Activated T-cell treated with anti-CD3 and anti-CD28 coated beads, Interleukin-2, amount 50 U/mL, for 24 hours (primary cell): ENCODE data around the gene TEKT1.
"Not testable (repeated sequence)": the region's sequence is repeated elsewhere in the genome, so short reads cannot be mapped to it uniquely, and the experiment has no call there.

Source experiments
- DNase-seq: peaks from one replicate; pipeline ENCODE4 v3.0.0-alpha.2; 2020
- H3K27ac Mint-ChIP-seq: 2 replicates; pipeline ENCODE4 v1.8.0; 2020; ENCODE audit warnings: mild to moderate bottlenecking, mixed read lengths
- H3K27me3 Mint-ChIP-seq: 2 replicates; pipeline ENCODE4 v1.8.0; 2020; ENCODE audit warnings: mixed read lengths
- H3K36me3 Mint-ChIP-seq: 2 replicates; pipeline ENCODE4 v1.8.0; 2020; ENCODE audit warnings: low read depth, mixed read lengths
- H3K4me1 Mint-ChIP-seq: 2 replicates; pipeline ENCODE4 v1.8.0; 2020; ENCODE audit warnings: low read depth, mixed read lengths
- H3K4me3 Mint-ChIP-seq: 2 replicates; pipeline ENCODE4 v1.8.0; 2020; ENCODE audit warnings: mild to moderate bottlenecking, moderate library complexity, mixed read lengths
- H3K9me3 Mint-ChIP-seq: 2 replicates; pipeline ENCODE4 v1.8.0; 2020; ENCODE audit warnings: mixed read lengths

Gene TEKT1

DNA sequence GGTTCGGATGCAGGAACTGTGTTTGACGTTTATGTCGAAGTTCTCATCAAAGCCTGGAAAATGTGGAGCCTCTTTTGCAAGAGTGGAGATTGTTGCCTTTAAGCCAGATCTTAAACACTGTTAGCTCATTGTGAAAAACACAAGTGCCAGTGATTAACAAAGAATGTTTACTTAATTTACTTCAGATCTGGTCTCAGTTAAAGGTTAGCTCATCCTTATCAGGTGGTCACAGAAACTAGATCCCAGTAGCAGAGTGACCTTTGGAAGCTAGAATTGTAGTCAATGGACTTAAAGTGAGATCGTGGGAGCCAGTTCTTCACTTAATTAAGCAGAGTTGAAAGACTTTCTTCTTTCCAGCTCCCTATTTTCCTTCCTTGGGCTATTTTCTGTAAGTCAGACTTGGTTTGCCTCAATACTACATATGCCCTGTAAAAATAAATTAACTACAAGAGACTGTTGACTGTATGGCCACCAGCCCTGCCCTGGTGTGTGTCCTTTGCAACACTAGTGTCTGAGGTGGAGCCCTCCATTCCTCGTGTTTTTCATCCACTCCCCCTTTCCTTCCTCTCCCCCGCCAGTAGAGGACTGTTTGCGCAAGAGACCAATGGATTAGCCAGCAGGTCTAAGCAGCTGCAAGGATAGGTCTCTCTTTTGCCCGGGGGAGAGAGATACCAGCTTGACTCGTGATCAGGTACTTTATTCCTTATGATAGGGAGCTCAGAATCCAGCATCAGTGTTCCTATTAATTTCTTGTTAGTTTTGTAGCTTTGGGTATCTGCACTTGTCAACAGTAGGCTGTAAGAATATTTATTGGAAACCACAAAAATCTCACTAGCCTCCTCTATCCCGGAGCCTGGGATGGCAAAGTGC lies 35.3 kb downstream of the TEKT1 start:
- no peaks in the 10 kb centered on the region for H3K36me3 Mint-ChIP-seq
- no peak overlapping the region for H3K4me3 Mint-ChIP-seq
- DNase-seq: no peak
- H3K27ac Mint-ChIP-seq: no peak overlapping the region
- peaks cover 15% of the 10 kb centered on the region for H3K27me3 Mint-ChIP-seq
- peaks cover 5% of the 10 kb centered on the region for H3K4me1 Mint-ChIP-seq
- no peaks in the 10 kb centered on the region for H3K9me3 Mint-ChIP-seq

- Mint-ChIP-seq H3K27me3 (peaks cover 30% of the 10 kb centered on the region), H3K27ac (no peak overlapping the region), H3K36me3 (no peaks in the 10 kb centered on the region)
Measured at GRCh38 chr17:6793748-6794493, 37.6 kb downstream of the TEKT1 start.

GRCh38 chr17:6789146-6789545 lies 42.4 kb downstream of the TEKT1 start:
- Mint-ChIP-seq H3K27ac (no peak overlapping the region), H3K27me3 (peaks cover 64% of the 10 kb centered on the region), H3K4me1 (peaks cover 5% of the 10 kb centered on the region), H3K4me3 (no peak overlapping the region), H3K9me3 (peaks cover 9% of the 10 kb centered on the region), H3K36me3 (no peaks in the 10 kb centered on the region)
- DNase-seq: no peak

More at GRCh38 chr17:6793748-6794493, 37.6 kb downstream of the TEKT1 start:
- Mint-ChIP-seq H3K4me3 (no peak overlapping the region), H3K4me1 (peaks cover 5% of the 10 kb centered on the region), H3K9me3 (no peaks in the 10 kb centered on the region)
- no peak for DNase-seq

GRCh38 chr17:6787081-6787693 lies 44.3 kb downstream of the TEKT1 start:
- H3K36me3 Mint-ChIP-seq: no peaks in the 10 kb centered on the region
- peaks cover 19% of the 10 kb centered on the region for H3K9me3 Mint-ChIP-seq
- H3K27ac Mint-ChIP-seq: no peak overlapping the region
- no peaks in the 10 kb centered on the region for H3K4me1 Mint-ChIP-seq
- peaks cover 68% of the 10 kb centered on the region for H3K27me3 Mint-ChIP-seq
- no peak overlapping the region for H3K4me3 Mint-ChIP-seq
- DNase-seq: no peak

- H3K27me3 Mint-ChIP-seq: peaks cover 71% of the 10 kb centered on the region
- H3K4me1 Mint-ChIP-seq: no peaks in the 10 kb centered on the region
- peaks cover 24% of the 10 kb centered on the region for H3K9me3 Mint-ChIP-seq
- DNase-seq: no peak
- no peak overlapping the region for H3K27ac Mint-ChIP-seq
- no peak overlapping the region for H3K4me3 Mint-ChIP-seq
- H3K36me3 Mint-ChIP-seq: no peaks in the 10 kb centered on the region
Measured at GRCh38 chr17:6786618-6787017, 44.9 kb downstream of the TEKT1 start.

DNA sequence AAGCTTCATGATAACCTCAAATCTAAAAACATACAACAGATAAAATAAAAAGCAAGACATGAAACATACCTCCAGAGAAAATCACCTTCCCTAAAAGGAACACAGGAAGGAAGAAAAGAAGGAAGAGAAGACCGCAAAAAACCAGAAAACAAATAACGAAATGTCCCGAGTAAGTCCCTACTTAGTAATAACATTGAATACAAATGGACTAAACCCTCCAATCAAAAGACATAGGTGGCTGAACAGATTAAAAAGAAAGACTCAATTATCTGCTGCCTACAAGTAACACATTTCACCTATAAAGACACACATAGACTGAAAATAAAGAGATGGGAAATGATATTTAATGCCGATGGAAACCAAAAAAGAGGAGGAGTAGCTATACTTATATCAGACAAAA lies 49.3 kb downstream of the TEKT1 start:
- Mint-ChIP-seq H3K4me1 (no peaks in the 10 kb centered on the region), H3K27me3 (peaks cover 83% of the 10 kb centered on the region), H3K9me3 (peaks cover 25% of the 10 kb centered on the region), H3K27ac (no peak overlapping the region), H3K36me3 (no peaks in the 10 kb centered on the region), H3K4me3 (no peak overlapping the region)
- DNase-seq: no peak

DNA sequence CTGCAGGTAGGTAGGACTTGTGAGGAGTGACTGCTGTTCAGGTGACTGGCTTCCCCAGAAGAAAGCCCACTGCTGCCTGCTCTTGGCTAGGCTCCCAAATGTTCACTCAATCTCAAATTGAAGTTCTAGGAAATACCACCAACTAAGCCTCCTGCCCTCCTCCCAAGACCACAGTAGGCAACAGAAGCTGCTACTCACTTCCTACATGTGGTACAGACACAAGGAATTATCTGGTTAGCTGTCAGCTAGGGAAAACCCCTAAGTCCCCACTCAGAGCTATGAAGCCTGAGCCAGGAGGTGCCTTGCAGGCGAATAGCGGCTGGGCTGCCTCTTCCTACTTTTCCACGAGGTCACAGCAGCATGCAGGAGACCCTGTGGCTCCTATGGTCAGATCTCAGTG lies 50.6 kb downstream of the TEKT1 start:
- Mint-ChIP-seq H3K4me1 (peaks cover 3% of the 10 kb centered on the region), H3K36me3 (no peaks in the 10 kb centered on the region), H3K27ac (no peak overlapping the region), H3K27me3 (peaks cover 83% of the 10 kb centered on the region), H3K9me3 (peaks cover 24% of the 10 kb centered on the region), H3K4me3 (no peak overlapping the region)
- DNase-seq: no peak

DNA sequence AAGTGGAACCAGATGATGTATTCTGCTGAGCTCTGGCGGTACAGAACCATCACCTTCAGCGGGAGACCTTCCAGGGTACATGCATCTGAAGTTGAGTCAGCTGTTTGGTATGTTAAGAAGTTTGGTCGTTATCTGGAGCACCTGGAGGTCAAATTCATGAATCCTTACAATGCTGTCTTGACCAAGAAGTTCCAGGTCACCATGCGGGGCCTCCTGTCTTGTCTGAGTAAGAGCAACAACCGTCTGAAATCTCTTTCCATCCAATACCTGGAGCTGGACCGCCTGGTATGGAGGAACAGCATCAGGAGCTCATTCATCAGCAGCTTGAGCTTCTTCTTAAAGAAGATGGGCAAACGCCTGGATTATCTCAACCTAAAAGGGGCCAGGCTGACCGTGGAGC lies 51.5 kb downstream of the TEKT1 start:
- no peak for DNase-seq
- Mint-ChIP-seq H3K27me3 (peaks cover 83% of the 10 kb centered on the region), H3K36me3 (peaks cover under 1% of the 10 kb centered on the region), H3K4me1 (peaks cover 3% of the 10 kb centered on the region), H3K27ac (no peak overlapping the region), H3K9me3 (peaks cover 24% of the 10 kb centered on the region), H3K4me3 (no peak overlapping the region)

DNA sequence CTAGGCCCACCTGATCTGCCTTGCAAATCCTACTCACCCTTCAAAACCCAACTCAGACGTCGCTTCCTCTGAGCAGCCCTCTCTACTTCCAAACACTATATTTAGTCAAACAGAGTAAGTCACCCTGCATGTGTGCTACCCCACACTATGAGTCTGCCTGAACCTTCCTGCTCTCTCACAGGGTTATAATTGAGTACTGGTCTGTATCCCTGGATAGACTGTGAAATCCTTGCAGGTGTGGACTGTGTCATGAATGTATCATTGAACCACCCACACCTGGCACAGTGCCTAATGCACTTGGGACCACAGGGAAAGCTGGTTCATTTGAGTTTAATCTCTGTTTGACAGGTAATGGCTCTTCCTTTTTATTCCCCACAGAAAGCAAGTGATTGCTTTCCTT lies 52.1 kb downstream of the TEKT1 start:
- no peak for DNase-seq
- H3K27ac Mint-ChIP-seq: no peak overlapping the region
- peaks cover 25% of the 10 kb centered on the region for H3K9me3 Mint-ChIP-seq
- H3K4me3 Mint-ChIP-seq: no peak overlapping the region
- H3K36me3 Mint-ChIP-seq: peaks cover 4% of the 10 kb centered on the region
- H3K27me3 Mint-ChIP-seq: peaks cover 86% of the 10 kb centered on the region
- H3K4me1 Mint-ChIP-seq: peaks cover 3% of the 10 kb centered on the region

- no peak within 1 kb of the TSS for H3K4me3 Mint-ChIP-seq
- no peak within 1 kb of the TSS for H3K27ac Mint-ChIP-seq
- peaks cover 24% of the 10 kb centered on the region for H3K9me3 Mint-ChIP-seq
- H3K4me1 Mint-ChIP-seq: peaks cover 3% of the 10 kb centered on the region
- H3K36me3 Mint-ChIP-seq: peaks cover 39% of the 10 kb centered on the region
- H3K27me3 Mint-ChIP-seq: peaks cover 64% of the 10 kb centered on the region
- no peak for DNase-seq
Measured at GRCh38 chr17:6775871-6776405, 55.6 kb downstream of the TEKT1 start, which contains the start of gene FBXO39. Gene FBXO39 (plus strand): TSS chr17:6776215. CDS start chr17:6779869, 3,654 bp downstream.

GRCh38 chr17:6774906-6775305 lies 56.6 kb downstream of the TEKT1 start:
- peaks cover 25% of the 10 kb centered on the region for H3K9me3 Mint-ChIP-seq
- DNase-seq, H3K27ac Mint-ChIP-seq, H3K4me3 Mint-ChIP-seq, H3K4me1 Mint-ChIP-seq: not testable (repeated sequence)
- H3K27me3 Mint-ChIP-seq: peaks cover 55% of the 10 kb centered on the region
- peaks cover 49% of the 10 kb centered on the region for H3K36me3 Mint-ChIP-seq

GRCh38 chr17:6772016-6772415 lies 59.5 kb downstream of the TEKT1 start:
- peaks cover 26% of the 10 kb centered on the region for H3K27me3 Mint-ChIP-seq
- H3K4me1 Mint-ChIP-seq: peaks cover 3% of the 10 kb centered on the region
- H3K36me3 Mint-ChIP-seq: peaks cover 77% of the 10 kb centered on the region
- H3K27ac Mint-ChIP-seq: no peak overlapping the region
- H3K9me3 Mint-ChIP-seq: peaks cover 49% of the 10 kb centered on the region
- no peak for DNase-seq
- no peak overlapping the region for H3K4me3 Mint-ChIP-seq

GRCh38 chr17:6768447-6768846 lies 63.1 kb downstream of the TEKT1 start:
- Mint-ChIP-seq H3K4me3 (no peak overlapping the region), H3K4me1 (no peaks in the 10 kb centered on the region), H3K36me3 (peaks cover 98% of the 10 kb centered on the region), H3K9me3 (peaks cover 47% of the 10 kb centered on the region), H3K27me3 (no peaks in the 10 kb centered on the region), H3K27ac (no peak overlapping the region)
- no peak for DNase-seq

DNA sequence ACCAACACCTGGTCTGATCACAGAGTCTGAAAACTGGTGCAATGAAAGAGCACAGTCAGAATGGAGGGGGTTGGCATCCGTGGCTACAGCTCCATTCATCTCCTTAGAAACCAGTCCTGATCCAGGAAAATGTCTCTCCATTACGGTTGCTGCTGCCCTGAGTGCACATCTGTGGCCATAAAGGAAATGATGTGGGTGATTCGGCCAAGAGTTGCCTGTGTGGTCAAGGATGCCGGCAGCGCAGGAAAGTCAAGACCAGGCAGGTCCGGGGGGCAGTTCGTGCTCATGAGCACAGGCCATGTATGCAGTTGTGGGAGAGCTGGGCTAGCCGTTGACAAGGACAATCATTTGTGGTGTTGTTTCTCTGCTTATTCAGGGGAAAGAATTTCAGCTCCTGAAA lies 69.8 kb downstream of the TEKT1 start:
- Mint-ChIP-seq H3K27me3 (no peaks in the 10 kb centered on the region), H3K27ac (no peak overlapping the region), H3K4me1 (peaks cover 16% of the 10 kb centered on the region), H3K9me3 (peaks cover 13% of the 10 kb centered on the region), H3K36me3 (peaks cover 85% of the 10 kb centered on the region), H3K4me3 (no peak overlapping the region)
- no peak for DNase-seq
